Suppressor macrophage treated with lipopolysaccharide for 1 hour (primary cell): Measurements from ENCODE around the gene SEC16A.

ENCODE experiments used
- DNase-seq, 3 donors: peaks; one replicate each; pipeline ENCODE4 v3.0.0-alpha.2; 2020 to 2022

Gene SEC16A

GRCh38 chr9:136397643-136398042 lies 85.2 kb downstream of the SEC16A start:
- DNase-seq = no peak

DNA sequence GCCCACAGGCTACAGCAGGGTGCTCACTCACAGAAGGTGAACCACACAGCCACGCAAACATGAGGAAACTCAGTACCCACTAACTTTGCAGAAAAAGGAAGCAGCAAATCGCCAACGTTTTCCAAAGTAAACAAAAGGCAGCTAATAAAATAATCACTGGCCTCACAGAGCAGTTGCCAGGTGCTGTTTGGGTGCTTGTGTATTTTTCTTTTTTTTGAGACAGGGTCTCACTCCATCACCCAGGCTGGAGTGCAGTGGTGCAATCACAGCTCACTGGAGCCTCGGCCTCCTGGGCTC lies 86.7 kb downstream of the SEC16A start:
- DNase-seq = no peak

- DNase-seq = no peak
Observed at GRCh38 chr9:136395345-136396218, 87.3 kb downstream of the SEC16A start.

DNA sequence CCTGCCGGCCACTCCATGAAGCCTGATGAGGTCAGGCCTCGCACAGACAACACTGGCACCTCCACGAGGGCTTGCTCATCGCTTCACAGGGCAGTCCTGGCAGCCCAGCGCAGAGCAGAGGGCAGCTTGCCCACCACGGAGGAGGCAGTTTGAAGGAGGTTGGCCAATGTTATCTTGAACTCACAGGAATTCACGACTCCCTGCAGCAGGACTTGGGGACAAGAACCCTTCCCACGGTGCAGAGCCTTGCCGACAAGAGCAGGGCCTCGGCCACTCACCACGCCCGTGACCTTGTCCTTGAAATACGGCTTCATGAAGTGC lies 87.9 kb downstream of the SEC16A start:
- DNase-seq = no peak

- DNase-seq = no peak
Observed at GRCh38 chr9:136394312-136395019, 88.4 kb downstream of the SEC16A start.

DNA sequence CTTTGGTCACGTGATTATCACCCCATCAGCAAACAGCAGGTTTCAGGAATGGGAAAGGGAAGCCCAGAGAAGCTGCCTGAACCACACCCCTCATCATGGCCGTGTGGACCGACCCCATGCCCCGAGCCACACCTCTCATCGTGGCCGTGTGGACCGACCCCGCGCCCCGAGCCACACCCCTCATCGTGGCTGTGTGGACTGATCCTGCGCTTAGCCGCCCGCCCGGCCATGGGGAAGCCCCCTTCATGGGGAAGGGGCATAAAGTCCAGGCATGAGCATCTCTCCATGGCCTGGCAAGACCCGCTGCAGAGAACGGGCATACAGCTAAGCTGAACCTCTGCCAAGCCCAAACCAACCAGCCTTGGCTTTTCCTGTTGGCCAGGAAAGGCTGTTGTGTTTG lies 89.3 kb downstream of the SEC16A start:
- no peak for DNase-seq

- no peak for DNase-seq
Observed at GRCh38 chr9:136392538-136393449, 90.0 kb downstream of the SEC16A start.

DNA sequence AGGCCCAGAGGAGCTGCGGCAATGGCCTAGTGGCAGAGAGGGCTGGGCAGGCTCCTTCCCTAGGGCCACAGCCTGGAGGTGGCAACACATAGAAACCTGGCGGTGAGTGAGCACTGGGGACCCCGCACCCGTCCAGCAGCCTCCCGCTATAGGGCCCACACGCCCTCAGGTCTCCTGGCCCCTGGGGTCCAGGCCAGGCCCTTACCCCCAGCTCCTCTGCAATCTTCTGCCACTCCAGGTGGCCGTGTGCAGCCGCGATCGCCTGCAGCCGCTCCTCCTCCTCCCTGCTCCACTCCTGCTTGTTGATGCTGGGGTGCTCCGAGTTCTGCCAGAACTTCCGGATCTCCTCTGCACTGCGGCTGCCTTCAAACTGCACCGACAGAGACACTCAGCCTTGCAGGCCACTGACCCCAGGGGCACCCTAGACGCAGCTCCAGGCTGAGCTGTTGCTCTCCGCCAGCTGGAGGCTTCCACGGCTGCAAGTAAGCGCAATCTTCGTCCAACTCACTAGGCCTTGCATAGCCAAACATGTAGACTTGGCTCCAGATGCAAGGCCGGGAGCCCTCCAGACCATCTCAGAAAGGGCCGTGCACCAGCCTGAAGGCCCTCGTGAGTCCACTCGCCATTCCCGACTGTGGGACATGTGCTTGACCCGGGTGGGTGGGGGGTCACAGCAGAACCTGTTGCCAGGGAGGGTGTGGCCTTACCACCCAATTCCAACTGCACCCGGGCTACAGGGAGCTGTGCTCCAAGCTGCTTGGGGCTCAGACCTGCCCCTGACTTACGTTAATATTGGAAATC lies 90.9 kb downstream of the SEC16A start:
- no peak for DNase-seq
